ENCODE data around the gene EPHB2.

- TF ChIP-seq CTCF (IDR thresholded peaks at IDR 0.05) (no peak), POLR2A (IDR thresholded peaks at IDR 0.05) (no peak)
Observed at GRCh38 chr1:22855668-22856606, 145.3 kb downstream of the EPHB2 start.
